AG09319 (cell line): ENCODE data around the gene DCTN2.
"Not testable (repeated sequence)": the region's sequence is repeated elsewhere in the genome, so short reads cannot be mapped to it uniquely, and the experiment has no call there.

Experiments used
- DNase-seq: peaks from one replicate; pipeline ENCODE4 v3.0.0-alpha.2; 2010; ENCODE audit warnings: low read depth; ENCODE audit errors: extremely low read depth
- TF ChIP-seq, protein P1 (sequence below): IDR thresholded peaks from 2 replicates; pipeline ENCODE4 v1.5.1; 2011; ENCODE audit warnings: low read depth, mild to moderate bottlenecking, inconsistent platforms, low read length, moderate library complexity

DCTN2 gene

DNA sequence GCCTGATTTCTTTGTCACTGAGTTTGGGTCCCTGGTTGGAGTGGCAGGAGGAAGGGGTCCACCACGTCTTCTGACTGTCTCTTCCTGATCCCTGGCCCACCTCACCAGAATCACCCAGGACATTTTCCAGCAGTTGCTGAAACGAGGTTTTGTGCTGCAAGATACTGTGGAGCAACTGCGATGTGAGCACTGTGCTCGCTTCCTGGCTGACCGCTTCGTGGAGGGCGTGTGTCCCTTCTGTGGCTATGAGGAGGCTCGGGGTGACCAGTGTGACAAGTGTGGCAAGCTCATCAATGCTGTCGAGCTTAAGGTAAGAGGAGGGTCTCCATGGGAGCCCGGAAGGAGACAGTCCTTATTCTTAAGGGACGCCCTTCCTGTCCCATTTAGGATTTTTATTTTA is 46.8 kb downstream of the DCTN2 start:
- TF ChIP-seq, protein P1, sequence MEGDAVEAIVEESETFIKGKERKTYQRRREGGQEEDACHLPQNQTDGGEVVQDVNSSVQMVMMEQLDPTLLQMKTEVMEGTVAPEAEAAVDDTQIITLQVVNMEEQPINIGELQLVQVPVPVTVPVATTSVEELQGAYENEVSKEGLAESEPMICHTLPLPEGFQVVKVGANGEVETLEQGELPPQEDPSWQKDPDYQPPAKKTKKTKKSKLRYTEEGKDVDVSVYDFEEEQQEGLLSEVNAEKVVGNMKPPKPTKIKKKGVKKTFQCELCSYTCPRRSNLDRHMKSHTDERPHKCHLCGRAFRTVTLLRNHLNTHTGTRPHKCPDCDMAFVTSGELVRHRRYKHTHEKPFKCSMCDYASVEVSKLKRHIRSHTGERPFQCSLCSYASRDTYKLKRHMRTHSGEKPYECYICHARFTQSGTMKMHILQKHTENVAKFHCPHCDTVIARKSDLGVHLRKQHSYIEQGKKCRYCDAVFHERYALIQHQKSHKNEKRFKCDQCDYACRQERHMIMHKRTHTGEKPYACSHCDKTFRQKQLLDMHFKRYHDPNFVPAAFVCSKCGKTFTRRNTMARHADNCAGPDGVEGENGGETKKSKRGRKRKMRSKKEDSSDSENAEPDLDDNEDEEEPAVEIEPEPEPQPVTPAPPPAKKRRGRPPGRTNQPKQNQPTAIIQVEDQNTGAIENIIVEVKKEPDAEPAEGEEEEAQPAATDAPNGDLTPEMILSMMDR = no peak

DNA sequence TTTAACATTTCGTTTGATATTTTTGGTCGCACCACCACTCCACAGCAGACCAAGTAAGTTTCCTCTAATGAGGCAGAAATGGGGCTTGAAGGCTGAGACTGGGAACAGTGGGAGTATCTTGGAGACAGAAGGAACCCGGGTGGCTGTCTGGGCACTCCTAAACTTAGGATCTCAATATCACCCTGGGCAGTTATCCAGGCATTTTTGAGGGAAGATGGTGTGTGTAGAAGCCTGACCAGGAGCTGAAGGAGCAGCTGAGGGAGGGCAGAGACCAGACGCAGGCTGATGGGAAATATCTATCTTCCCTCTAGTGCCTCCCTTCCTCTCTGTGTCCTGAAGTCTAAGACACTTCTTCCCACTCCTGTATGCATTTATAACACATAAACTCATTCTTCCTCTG is 48.4 kb downstream of the DCTN2 start:
- DNase-seq = no peak
- TF ChIP-seq, protein P1 = no peak

More for the DNA sequence above, 46.8 kb downstream of the DCTN2 start:
- DNase-seq = no peak

DNA sequence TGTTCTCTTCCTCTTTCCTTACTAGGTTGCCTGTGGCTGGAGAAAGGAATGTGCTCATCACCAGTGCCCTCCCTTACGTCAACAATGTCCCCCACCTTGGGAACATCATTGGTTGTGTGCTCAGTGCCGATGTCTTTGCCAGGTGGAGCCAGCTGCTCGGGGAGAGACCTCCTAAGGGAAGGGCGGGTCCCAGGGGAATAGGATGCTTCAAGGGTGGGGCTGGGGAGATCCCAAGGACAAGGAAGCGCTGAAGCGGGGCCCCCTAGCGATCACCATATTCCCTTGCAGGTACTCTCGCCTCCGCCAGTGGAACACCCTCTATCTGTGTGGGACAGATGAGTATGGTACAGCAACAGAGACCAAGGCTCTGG is 48.9 kb downstream of the DCTN2 start:
- no peak for DNase-seq
- TF ChIP-seq, protein P1 = no peak

DNA sequence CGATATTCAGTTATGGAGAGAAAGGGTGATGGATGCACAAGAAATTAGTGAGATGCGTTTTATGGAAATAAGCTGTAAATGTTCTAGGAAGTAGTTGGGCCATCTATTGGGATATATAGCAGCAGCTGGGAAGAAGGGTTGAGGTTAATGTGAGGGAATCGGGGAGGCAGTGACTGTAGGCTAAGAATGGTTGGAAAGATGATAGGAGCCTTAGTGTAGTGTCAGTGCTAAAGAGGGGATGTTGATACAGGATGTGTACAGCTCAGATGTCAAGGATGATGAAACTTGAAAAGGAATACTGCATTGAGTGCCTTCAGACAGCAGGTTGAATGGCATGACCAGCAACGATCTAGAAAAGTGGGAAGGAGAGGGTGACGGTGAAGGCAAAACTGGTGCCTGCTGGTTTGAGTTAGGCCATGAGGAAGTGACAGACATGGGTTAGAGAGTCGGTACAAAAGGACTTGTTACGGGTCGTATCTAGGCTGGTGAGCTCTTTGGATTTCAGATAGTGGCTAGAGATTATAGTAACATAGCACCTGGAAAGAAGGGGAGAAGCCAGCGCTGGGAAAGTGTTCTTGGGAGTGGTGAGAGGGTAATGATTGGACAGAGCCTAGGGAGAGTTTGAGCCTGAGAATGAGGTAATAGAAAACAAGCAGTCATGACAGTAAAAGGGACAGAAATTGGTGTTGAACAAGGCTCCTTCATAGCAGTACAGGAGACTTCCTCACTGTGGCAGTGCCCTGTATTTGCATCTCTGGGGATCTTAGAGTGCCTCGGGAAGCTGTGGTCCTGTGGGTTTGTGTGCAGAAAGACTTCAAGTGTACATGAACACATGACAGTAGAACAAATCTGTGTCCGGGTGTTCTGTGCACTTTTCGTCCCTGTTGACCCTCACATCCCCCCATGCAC is 49.5 kb downstream of the DCTN2 start:
- TF ChIP-seq, protein P1 = no peak
- DNase-seq = no peak

DNA sequence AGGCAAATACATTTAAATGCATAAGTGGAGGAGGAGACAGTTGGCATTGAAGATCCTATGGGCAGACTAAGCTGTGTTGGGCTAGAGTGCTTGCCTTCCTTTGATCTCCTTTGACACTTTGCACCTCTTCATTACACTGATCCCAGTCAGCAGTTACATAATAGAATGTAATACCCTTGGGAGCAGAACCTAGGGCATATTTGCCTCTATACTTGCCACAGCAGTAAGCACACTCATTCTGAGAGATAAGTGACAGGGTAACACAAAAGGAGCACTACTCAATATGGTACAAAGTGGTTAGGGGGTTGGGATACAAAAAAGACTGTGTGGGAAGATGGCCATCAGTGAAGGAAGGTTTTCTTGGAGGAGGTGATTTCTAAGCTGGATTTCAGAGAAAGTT is 50.2 kb downstream of the DCTN2 start:
- TF ChIP-seq, protein P1 = no peak

DNA sequence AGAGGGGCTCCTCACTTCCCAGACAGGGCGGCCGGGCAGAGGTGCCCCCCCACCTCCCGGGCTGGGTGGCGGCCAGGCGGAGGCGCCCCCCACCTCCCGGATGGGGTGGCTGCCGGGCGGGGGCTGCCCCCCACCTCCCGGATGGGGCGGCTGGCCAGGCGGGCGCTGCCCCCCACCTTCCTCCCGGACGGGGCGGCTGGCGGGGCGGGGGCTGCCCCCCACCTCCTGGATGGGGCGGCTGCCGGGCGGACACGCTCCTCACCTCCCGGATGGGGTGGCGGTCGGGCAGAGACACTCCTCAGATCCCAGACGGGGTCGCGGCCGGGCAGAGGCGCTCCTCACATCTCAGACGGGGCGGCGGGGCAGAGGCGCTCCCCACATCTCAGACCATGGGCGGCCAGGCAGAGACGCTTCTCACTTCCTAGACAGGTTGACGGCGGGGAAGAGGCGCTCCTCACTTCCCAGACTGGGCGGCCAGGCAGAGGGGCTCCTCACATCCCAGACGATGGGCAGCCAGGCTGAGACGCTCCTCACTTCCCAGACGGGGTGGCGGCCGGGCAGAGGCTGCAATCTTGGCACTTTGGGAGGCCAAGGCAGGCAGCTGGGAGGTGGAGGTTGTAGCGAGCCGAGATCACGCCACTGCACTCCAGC is 51.8 kb downstream of the DCTN2 start:
- not testable (repeated sequence) for DNase-seq

More for the DNA sequence above, 50.2 kb downstream of the DCTN2 start:
- DNase-seq = no peak

DNA sequence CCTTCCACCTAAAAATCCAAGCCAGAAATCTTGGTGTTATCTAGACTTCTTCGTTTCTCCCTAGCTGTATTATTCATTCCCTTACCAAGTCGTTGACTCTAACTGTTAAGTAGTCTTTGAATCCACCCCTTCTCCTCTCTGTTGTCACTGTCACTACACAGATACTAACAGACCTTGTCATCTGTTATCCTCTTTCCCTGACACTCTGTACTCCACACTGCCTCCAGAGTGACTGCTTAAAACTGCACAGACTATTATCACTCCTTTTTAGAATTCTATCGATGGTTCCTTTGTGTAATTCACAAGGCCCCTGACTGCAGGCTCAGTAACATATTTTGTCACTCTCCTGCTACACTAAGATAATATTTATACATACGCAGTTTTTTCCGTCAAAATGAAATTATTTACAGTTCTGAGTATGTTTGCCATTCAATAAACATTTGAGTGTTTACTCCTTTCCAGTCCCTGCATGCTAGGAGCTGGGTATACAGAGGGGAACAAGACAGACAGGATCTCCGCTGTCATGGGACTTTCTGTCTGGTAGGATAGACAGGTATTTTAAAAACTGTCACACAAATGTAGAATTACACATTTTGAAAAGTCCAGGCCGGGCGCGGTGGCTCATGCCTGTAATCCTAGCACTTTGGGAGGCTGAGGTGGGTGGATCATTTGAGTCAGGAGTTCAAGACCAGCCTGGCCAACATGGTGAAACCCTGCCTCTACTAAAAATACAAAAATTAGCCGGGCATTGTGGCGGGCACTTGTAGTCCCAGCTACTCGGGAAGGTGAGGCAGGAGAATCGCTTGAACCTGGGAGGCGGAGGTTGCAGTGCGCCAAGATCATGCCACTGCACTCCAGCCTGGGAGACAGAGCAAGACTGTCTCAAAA is 55.4 kb downstream of the DCTN2 start:
- no peak for DNase-seq
- TF ChIP-seq, protein P1 = no peak
